LNCAP (cell line): ENCODE results near the gene HIC1.

Source experiments
- TF ChIP-seq, protein P1 (sequence below): fragments of 450-650 bp; IDR thresholded peaks from 2 replicates; pipeline ENCODE4 v1.5.1; 2017; ENCODE audit warnings: mild to moderate bottlenecking

Gene HIC1

DNA sequence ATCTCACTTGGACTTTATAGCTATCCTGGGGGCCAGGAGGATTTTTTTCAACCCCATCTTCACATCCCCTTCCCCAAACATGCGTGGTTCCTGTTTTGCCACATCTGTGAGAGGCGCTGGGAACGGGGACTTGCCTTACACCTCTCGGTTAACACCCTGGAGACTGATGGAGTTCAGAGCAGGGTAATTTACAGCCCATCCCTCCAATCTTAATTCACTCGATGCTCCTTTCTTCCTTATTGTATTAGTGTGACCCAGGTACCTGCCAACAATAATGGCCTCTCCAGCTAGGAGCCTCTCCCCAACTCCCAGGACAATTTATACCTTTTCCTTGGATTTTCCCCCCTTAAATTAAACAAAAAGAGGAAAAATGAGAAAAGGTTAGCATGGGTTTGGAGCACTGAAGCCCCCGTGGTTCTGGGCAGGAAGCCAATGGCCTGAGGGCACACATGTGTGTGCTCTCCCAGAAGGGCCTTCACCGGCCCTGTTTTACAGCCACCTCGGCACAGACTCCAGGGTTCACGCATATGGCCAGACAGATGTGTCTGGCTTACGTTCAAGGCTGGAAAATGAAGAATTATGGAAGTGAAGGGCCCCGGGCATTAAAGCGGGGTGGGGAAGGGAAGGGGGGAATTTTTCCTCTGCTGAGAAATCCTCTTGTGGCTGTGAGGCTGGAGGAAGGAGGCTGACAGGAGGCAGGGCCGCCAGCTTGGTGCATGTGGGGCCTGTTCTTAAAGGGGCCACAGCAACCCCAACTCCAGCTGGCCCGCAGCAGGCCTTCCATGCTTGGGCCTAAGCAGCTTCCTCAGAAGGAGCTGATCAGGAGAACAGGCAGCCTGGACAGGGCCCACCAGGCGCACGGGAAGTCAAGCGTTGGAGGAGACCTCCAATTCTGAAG lies 21.4 kb downstream of the HIC1 start:
- TF ChIP-seq, protein P1, sequence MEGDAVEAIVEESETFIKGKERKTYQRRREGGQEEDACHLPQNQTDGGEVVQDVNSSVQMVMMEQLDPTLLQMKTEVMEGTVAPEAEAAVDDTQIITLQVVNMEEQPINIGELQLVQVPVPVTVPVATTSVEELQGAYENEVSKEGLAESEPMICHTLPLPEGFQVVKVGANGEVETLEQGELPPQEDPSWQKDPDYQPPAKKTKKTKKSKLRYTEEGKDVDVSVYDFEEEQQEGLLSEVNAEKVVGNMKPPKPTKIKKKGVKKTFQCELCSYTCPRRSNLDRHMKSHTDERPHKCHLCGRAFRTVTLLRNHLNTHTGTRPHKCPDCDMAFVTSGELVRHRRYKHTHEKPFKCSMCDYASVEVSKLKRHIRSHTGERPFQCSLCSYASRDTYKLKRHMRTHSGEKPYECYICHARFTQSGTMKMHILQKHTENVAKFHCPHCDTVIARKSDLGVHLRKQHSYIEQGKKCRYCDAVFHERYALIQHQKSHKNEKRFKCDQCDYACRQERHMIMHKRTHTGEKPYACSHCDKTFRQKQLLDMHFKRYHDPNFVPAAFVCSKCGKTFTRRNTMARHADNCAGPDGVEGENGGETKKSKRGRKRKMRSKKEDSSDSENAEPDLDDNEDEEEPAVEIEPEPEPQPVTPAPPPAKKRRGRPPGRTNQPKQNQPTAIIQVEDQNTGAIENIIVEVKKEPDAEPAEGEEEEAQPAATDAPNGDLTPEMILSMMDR, result no peak

DNA sequence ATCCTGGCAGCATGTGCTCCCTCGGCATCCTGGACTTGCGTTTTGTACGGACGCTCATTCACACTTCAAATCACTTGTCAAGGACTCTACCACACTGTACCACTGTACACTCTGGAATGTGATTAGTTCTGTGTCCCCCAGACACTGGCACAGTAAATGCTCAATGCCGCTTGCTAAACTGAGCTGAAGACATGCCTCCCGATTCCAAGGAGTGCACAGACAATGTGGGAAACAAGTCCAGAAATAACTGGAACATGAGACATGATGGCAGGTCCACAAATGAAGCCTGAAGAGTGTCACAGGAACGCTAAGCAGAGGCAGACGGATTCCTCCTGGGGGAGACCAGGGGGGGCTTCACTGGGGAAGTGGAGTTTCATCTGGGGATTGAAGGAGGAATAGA lies 22.1 kb downstream of the HIC1 start:
- TF ChIP-seq, protein P1, result no peak

DNA sequence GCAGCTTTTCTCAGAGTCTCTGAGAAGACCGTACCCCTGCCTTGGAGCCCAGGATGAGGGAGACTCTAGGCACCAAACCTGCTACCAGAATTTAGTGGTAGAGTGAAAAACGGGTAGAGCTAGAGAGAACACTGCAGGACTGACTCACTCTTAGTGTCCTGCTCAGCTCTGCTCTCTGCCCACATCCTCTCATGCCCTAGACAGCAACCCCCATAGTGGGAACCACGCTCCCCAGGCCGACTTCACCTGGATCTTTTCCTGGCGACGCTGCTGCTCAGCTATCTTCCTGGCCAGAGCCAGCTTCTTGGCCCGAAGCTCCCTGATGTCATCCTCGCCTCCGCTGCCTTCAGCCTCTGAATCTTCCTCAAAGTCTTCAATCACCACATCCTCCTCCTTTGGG lies 26.7 kb downstream of the HIC1 start:
- TF ChIP-seq, protein P1, result no peak

GRCh38 chr17:2082003-2082781 lies 27.3 kb downstream of the HIC1 start:
- TF ChIP-seq, protein P1, result no peak

DNA sequence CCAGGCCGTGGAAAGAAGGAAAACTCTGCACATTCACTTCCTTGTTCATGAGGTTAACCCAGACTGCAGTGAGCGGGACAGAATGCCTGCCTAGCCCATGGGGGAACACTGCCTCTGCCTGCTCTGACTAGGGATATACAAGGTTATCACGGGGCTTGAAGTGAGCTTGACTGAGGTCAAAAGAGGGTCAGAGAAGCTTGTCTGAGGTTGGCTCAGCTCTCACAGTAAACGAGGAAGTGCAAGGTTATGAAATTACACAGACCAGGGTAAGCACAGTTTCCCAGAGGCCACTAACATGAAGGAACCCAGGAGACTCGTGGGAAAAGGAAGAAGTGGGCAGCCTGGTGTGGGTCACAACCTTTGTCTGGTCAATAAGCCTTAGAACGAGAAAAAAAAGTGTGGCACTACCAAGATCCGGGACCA lies 28.7 kb downstream of the HIC1 start:
- TF ChIP-seq, protein P1, result no peak

DNA sequence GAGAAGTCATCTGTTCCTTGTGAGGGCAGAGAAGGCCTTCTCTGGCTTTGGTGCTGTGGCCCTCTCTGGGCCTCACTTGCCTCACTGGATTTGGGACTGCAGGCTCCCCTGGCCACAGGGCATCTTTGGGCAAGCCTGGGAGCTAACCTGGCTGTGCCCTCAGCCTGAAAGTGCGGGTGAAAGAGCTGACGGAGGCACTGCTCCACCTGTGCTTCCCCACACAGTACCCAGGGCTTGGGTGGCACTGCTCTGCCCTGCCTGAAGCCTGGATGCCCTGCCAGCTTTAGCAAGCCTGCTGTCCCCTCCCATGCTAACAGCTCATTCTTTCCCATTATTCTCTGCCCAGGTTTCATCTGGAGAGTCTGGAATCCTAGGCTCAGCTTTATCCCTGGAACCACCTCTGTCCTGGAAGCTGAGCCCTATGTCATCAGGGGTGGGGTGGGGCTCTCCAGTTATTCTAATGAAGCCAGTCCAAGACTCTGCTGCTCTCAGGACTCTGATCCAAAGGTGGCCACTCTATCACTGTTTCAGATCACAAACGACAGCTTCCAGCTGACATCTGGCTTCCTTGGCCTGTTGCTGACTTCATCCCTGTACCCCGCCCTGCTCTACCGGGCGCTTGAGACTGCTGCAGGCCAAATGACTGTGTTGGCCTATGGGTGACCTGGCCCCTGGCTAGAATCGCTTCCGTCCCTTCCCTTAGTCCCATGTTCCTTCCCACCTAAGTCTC lies 29.3 kb downstream of the HIC1 start:
- TF ChIP-seq, protein P1, result no peak
